T-helper 1 cell (primary cell): ENCODE results near the gene PARP9.
"Not testable (repeated sequence)": the region's sequence is repeated elsewhere in the genome, so short reads cannot be mapped to it uniquely, and the experiment has no call there.

Source experiments
- DNase-seq, 5 donors: peaks; one replicate each; pipeline ENCODE4 v3.0.0-alpha.2; 2012 to 2020

The PARP9 gene

GRCh38 chr3:122519693-122520092 is 44.4 kb downstream of the PARP9 start:
- DNase-seq = no peak

- no peak for DNase-seq
Observed at GRCh38 chr3:122516846-122517360, 47.2 kb downstream of the PARP9 start.

- DNase-seq = no peak
Observed at GRCh38 chr3:122515870-122516269, 48.2 kb downstream of the PARP9 start.

GRCh38 chr3:122515020-122515468 is 49.1 kb downstream of the PARP9 start:
- no peak for DNase-seq

GRCh38 chr3:122514123-122515019 is 49.7 kb downstream of the PARP9 start, which contains the start of gene KPNA1:
TSS of gene KPNA1 (minus strand) at chr3:122514939. CDS start at chr3:122496565, 18,374 bp downstream.
- peak; percentile 76 to 90 (median 76) for DNase-seq

GRCh38 chr3:122513386-122514122 is 50.5 kb downstream of the PARP9 start:
- DNase-seq = no peak

GRCh38 chr3:122512284-122512683 is 51.8 kb downstream of the PARP9 start:
- no peak for DNase-seq

GRCh38 chr3:122510878-122511535 is 53.1 kb downstream of the PARP9 start:
- DNase-seq = no peak

- DNase-seq = not testable (repeated sequence)
Observed at GRCh38 chr3:122508944-122509343, 55.2 kb downstream of the PARP9 start.

- DNase-seq = no peak
Observed at GRCh38 chr3:122508135-122508914, 55.8 kb downstream of the PARP9 start.

- DNase-seq = no peak
Observed at GRCh38 chr3:122506450-122506849, 57.6 kb downstream of the PARP9 start.

GRCh38 chr3:122505676-122506075 is 58.4 kb downstream of the PARP9 start:
- no peak for DNase-seq

- DNase-seq = no peak
Observed at GRCh38 chr3:122502941-122503340, 61.2 kb downstream of the PARP9 start.

GRCh38 chr3:122502139-122502538 is 62.0 kb downstream of the PARP9 start:
- no peak for DNase-seq

GRCh38 chr3:122500964-122501363 is 63.1 kb downstream of the PARP9 start:
- DNase-seq = not testable (repeated sequence)

- DNase-seq = no peak
Observed at GRCh38 chr3:122498152-122498551, 65.9 kb downstream of the PARP9 start.

GRCh38 chr3:122497425-122497824 is 66.7 kb downstream of the PARP9 start:
- peak in 1 of 5 donors; percentile 63 for DNase-seq

GRCh38 chr3:122496508-122496907 is 67.6 kb downstream of the PARP9 start:
- no peak for DNase-seq

GRCh38 chr3:122493296-122493695 is 70.8 kb downstream of the PARP9 start:
- no peak for DNase-seq

GRCh38 chr3:122488262-122488973 is 75.7 kb downstream of the PARP9 start:
- no peak for DNase-seq

GRCh38 chr3:122484985-122485384 is 79.1 kb downstream of the PARP9 start:
- no peak for DNase-seq
